Erythroblast (primary cell): ENCODE data around the gene SLC22A4.

ENCODE experiments used
- GATA1 ChIP-seq: IDR thresholded peaks from 2 replicates; pipeline ENCODE4 v1.6.1; 2011; ENCODE audit warnings: low read depth, mild to moderate bottlenecking, control low read depth, low read length, moderate library complexity
- POLR2A ChIP-seq: IDR thresholded peaks from 2 replicates; pipeline ENCODE4 v1.6.1; 2011; ENCODE audit warnings: mild to moderate bottlenecking, low read length

DNA sequence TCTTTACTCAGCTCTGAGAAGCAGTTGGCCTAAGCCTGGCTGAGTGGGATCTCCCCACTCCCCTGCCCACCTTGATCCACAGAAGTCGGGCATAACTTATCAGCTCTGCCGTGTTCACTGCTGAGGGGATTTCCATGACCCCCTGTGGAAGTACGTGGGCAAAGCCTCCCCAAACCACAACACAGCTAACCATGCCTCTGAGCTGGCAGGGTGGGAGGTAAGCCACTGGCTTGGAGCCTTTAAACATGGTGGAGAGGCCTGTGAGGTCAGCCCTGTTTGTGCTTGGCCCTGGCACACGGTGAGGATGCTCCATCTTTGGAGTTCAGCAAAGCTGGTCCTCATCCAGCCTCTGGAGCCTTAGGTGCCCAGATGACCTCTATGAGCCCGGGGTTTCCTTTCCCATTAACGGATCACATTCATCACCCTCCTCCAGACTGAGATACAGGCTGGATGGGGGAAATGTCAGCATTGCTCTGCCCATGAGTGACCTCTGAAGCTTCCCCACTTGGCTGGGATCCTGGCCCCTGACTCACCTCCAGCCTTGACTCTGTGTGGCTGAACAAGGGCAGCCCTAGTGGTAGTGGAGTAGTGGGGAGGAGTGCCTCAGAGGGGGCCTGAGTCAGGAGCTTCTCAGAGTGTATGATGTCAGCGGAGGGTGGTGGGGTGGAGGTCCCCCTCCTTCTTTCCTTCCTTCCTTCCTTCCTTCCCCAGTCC is 30.5 kb upstream of the SLC22A4 start:
- TF ChIP-seq POLR2A, result no peak
- no peak for TF ChIP-seq GATA1
